ENCODE results near the gene TEX2.
A peak's percentile ranks its signal among the peaks of the same experiment; 100 is the strongest.
"Not testable (repeated sequence)": the region's sequence is repeated elsewhere in the genome, so short reads cannot be mapped to it uniquely, and the experiment has no call there.

Gene TEX2

GRCh38 chr17:64212122-64212521 lies 50.9 kb downstream of the TEX2 start:
- no peak for DNase-seq

GRCh38 chr17:64209983-64210382 lies 53.1 kb downstream of the TEX2 start:
- DNase-seq: no peak

GRCh38 chr17:64209356-64209941 lies 53.6 kb downstream of the TEX2 start:
- DNase-seq: no peak

- DNase-seq: not testable (repeated sequence)
Measured at GRCh38 chr17:64208656-64209055, 54.4 kb downstream of the TEX2 start.

- no peak for DNase-seq
Measured at GRCh38 chr17:64205804-64206203, 57.3 kb downstream of the TEX2 start.

- DNase-seq: no peak
Measured at GRCh38 chr17:64203630-64204029, 59.4 kb downstream of the TEX2 start.

- no peak for DNase-seq
Measured at GRCh38 chr17:64202683-64203344, 60.2 kb downstream of the TEX2 start.

GRCh38 chr17:64200080-64201032 lies 62.7 kb downstream of the TEX2 start:
- peak; percentile 44 for DNase-seq

GRCh38 chr17:64198331-64199090 lies 64.5 kb downstream of the TEX2 start:
- DNase-seq: no peak

GRCh38 chr17:64196601-64197000 lies 66.5 kb downstream of the TEX2 start:
- no peak for DNase-seq

GRCh38 chr17:64193561-64193960 lies 69.5 kb downstream of the TEX2 start:
- no peak for DNase-seq

GRCh38 chr17:64192589-64192988 lies 70.5 kb downstream of the TEX2 start:
- DNase-seq: no peak

GRCh38 chr17:64190472-64190871 lies 72.6 kb downstream of the TEX2 start:
- DNase-seq: no peak

GRCh38 chr17:64188088-64188487 lies 75.0 kb downstream of the TEX2 start:
- DNase-seq: no peak

GRCh38 chr17:64187093-64187895 lies 75.8 kb downstream of the TEX2 start:
- DNase-seq: no peak

GRCh38 chr17:64186171-64187092 lies 76.6 kb downstream of the TEX2 start:
- DNase-seq: no peak

- DNase-seq: not testable (repeated sequence)
Measured at GRCh38 chr17:64185557-64185956, 77.5 kb downstream of the TEX2 start.

GRCh38 chr17:64185101-64185500 lies 78.0 kb downstream of the TEX2 start:
- no peak for DNase-seq

- DNase-seq: peak; percentile 32
Measured at GRCh38 chr17:64183815-64184214, 79.2 kb downstream of the TEX2 start.

- DNase-seq: no peak
Measured at GRCh38 chr17:64182325-64183012, 80.6 kb downstream of the TEX2 start.
